ENCODE data around the gene KCNH5.

Gene KCNH5

DNA sequence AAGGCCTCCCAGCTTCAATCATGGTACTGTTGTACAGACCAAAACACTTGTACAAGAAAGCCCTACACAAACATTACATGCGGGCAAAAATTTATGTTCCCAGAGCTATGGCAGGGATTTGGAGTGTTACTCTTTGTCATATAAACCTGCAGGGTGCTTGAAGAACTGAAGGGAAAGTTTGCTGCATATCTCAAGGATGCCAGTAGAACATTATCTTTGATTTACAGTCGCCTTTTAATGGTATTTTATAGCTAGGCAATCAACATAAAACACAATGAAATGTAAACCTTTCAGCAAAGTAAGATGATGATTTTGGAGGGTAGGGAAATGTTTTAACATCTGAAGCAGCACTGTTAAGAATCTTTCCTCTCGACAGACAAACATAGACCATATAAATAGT lies 305.6 kb downstream of the KCNH5 start:
- DNase-seq (ENCODE audit: low read depth): no peak

DNA sequence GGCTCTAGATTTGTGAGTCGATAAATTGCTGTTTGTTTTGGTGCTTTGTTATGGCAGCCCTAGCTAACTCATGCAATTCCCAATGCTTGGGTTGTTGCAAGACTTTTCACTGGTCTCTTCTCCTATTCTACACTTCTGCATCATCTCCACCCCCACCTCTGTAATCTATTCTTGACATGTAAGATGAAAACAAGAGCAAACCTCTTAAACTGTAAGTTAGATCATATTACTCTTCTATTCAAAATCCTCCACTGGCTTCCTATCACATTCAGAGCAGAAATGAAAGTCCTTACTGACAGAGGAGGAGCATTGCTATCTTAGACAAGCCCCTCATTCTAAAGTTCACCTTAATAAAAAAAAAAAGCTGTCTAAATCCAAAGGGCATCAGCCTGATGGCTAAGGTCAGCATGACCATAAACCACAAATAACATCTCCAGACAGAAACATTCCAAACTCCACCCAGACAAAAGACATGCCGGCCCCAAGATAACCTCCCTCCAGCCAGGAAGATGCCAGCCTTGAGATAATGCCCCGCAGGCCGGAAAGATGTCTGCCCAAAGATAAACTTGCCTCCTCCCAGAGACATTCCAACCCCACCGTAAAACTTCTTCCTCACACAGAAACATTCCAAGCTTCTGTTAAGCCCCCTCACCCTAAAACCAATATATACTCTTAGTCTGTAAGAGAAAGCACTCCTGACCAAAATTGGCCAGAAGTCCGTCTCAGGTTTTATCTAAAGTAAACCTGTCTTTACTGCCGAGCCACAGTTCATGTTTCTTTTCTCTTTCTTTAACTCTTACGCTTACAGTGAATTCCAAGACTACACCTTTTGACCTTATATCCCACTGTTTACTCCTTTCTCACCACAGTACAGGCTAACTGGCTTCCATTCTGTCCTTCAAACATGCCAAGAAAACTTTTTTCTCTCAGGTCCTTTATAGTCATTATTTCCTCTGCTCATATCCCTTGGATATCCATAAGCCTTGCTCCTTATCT lies 308.9 kb downstream of the KCNH5 start:
- DNase-seq (ENCODE audit: low read depth): no peak

DNA sequence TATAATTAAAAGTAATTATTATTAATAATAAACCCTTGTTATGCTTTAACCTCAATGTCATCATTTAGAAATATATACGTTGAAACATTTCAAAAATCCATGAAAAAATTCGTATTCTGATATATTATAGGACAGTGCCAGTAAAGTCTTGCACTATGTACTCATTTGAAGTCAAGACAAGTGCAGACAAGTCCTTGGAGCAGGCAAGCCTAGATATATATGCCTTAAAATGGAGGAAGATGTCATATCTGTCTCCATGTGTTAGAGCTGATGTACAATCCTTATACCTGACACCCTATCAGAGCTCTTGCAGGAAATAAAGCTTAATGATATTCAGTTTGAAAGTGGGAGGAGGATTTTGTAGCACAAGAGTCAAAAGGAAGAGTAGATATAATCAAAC lies 310.4 kb downstream of the KCNH5 start:
- DNase-seq (ENCODE audit: low read depth): no peak

DNA sequence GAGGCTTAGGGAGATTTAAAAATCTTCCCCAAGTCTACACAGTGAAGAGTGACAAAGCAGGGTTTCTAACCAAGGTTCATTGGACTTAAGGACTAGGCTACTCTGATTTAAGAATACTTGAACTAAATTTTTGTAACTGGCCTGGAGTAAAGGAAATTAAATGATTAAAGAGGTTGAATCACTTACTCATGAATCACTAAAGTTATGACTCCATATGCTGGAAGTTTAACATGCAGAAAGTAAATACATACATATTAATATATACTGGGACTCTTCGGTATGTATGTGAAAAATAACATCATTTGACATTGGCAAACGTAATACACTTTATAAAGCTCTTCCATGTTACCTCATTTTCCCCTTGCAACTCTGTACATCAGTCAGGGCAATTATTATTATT lies 322.9 kb downstream of the KCNH5 start:
- DNase-seq (ENCODE audit: low read depth): no peak

DNA sequence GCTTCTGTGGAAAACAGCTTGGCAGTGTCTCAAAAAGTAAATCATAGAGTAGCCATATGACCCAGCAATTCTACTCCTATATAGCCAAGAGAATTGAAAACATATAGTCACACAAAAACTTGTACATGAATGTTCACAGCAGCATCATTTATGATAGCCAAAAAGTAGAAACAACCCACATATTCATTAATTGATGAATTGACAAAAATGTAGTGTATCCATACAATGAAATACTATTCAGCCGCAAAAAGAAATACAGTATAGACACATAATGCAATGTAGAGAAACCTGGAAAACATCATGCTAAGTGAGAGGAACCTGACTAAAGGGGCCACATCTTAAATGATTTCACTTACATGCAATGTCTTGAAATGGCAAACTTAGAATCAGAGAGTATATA lies 326.6 kb downstream of the KCNH5 start:
- DNase-seq (ENCODE audit: low read depth): no peak

DNA sequence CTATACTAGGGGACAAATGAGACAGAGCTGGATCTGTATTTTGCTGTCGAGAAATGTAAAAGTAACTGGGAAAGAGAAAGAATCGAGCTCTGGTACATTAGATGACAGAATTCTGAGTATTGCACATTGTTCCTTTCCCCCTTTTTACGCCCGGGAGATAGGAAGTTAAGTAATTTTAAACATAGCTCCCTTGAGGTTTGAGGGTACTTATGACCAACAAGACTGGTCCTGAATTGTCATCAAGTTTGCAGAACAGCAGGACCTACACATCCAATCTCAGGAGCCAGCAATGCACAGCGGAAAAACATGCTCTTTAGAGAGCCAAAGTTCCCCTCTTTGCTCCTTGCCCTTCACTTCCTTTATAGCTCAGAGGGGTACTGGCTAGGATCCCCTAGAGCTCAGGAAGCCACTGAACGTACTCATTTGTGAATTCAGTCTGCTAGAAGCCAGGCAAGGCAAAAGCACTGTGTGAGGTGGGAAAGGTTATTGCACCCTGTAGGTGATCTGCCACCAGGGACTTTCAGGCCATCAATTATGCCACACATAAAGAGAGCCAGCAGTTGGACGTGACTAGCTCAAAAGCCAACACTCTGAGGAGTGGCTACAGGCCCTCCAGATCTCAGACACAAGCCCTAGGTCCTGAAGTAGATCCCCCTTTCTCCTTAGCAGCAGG lies 333.8 kb downstream of the KCNH5 start:
- no peak for DNase-seq (ENCODE audit: low read depth)

DNA sequence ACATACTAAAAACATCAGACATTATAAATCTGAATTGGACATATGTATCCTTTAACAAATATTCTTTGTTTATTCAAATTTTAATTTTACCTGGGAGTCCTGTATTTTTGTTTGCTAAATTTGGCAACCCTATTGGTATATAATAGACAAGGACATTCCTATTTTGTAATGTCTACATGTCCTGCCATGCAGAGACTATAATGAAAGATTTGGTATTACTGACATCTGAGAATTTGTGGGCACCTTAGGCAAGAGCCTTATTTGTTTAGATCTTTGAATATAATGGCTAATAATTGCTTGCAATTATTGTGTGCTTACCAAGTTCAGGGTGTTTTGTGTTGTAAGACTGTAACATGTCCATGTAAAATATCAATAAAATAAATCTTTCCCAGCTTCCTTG lies 334.4 kb downstream of the KCNH5 start:
- no peak for DNase-seq (ENCODE audit: low read depth)

DNA sequence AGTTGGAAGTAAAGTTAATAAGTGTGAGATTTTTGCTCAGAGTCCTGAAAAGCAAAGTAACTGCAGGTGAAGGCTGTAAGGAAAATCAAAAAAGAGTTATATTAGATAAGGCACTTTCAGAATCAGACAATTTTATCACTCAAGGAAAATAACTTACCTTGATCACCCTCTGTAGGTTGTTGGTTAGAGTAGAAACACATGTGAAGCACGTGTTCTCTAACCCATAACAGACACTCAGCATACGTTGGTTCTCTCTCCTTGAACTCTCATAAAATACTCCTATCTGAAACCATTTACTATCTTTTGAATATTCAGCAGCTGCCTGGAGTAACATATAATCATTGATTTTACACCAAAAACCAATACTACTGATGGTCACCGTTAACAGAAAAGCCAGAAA lies 335.5 kb downstream of the KCNH5 start:
- DNase-seq (ENCODE audit: low read depth): no peak

DNA sequence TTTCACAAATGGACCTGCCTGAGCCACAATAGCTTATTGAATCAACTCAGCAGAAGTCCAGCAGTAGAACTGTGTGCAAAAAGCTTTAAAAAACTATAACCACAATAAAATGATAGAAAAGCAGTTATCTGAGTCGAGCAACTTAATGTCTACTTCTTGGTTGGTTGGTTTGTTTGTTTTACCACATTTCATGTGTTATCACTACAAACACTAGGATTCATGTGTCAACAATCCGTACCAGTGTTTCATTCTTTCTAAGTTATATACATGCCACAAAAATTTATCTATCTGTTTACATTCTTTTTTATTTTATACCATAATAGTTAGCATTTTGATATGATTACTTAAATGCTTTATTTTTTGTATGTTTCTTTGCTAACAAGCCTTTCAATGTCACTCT lies 339.0 kb downstream of the KCNH5 start:
- no peak for DNase-seq (ENCODE audit: low read depth)

DNA sequence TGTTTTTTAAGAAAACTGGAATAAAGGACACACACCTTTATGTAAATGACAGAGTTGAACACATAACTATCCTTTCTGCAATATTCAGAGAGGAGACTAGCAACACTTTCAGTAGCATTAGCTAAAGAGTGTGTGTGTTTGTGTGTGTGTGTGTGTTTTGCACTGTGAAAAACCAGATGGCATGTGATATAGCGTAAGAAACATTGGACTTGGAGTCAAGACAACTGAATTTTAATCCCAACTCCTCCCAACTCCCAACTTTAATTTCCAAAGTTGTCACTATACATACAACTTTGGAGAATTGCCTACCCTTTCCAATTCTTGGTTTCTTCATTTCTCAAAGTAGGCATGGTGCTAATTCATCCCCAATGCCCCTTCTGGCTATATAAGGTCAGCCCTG lies 347.8 kb downstream of the KCNH5 start:
- DNase-seq (ENCODE audit: low read depth): no peak

DNA sequence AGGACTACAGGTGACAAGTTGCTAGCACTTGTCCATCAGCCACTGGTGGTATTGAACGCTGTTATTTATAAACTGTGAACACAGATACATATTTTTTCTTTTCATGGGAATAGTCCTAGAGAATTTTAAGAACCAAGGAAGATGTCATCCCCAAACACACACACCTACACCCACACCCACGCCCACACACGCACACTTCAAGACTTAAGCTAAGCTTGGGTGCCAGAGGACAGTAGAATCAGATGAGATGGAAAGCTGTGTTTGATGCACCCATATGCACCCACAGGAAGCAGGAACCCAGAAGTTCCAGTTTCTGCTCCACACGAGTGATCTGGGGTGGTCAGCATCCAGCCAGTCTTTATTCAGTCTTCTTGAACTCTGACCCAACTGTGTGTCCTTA lies 348.3 kb downstream of the KCNH5 start:
- no peak for DNase-seq (ENCODE audit: low read depth)

DNA sequence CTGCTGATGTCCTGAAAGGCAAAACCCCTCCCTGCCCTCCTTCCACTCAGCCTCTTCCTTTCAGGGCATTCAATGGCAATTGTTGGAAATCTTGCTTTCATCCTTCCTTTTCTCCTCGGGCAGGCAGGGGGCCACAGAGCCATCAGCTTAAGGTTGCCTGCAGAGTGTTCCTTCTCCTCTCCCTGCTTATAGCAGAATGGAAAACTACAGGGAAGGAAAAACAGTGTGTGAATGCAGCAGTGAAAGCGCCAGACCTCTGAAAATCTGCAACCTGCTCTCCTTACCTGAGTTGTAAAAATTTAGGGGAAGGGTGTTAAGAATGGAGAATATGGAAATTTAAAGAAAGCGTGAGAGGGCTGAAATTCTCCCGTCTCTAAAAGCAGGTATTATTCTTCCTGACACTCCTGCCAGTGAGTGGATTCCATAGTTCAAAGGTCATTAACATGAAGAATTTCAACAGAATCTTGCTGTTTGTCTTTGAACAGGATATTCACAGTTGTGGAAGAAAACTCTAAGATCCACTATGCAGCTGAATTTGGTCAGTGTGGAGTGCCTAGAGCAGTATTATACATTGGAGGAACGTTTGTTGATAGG lies 348.8 kb downstream of the KCNH5 start:
- no peak for DNase-seq (ENCODE audit: low read depth)

DNA sequence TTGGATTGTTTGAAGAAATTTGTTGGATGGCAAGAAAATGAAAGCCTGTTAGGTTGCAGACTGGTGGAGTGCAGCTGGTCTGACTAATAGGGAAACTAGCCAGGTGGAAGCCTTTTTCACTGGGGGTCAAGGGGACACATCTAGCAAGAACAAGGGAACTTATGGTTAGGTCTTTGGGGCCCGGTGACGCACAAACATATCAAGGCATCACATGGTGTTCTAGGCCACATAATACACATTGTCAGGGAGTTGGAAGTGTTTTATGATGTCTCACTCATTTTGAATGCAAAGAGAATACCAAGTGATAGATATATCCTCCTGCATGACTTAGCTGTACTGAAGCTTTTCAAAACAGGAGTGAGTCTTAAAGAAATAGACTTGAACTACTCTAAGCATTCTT lies 351.2 kb downstream of the KCNH5 start:
- no peak for DNase-seq (ENCODE audit: low read depth)

DNA sequence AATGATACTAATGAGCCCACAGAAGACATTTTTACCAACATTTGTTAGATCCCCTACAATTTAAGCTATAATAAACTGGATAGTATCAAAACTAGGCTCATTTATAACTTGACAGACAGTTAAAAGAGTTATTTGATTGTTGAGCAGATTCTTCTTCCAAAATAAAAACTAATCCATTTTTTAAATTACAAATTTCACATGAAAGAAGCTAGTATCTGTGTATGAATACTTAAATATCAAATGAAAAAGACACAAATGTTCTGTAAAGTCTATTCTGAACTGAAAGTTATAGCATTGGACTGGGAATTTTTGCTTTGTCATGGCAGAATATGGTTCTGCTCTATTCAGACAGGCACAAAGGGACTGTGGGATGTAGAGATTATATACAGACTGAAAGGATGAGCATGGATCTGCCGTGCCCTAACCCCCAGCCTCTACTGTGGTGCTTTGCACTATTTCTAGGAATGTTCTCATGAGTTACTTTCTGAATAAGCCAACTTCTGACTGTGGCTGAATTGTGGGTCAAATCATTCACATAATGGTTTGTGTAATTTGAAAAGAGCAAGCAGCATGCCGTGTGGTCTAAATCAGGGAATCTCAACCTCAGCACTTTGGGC lies 352.7 kb downstream of the KCNH5 start:
- no peak for DNase-seq (ENCODE audit: low read depth)

DNA sequence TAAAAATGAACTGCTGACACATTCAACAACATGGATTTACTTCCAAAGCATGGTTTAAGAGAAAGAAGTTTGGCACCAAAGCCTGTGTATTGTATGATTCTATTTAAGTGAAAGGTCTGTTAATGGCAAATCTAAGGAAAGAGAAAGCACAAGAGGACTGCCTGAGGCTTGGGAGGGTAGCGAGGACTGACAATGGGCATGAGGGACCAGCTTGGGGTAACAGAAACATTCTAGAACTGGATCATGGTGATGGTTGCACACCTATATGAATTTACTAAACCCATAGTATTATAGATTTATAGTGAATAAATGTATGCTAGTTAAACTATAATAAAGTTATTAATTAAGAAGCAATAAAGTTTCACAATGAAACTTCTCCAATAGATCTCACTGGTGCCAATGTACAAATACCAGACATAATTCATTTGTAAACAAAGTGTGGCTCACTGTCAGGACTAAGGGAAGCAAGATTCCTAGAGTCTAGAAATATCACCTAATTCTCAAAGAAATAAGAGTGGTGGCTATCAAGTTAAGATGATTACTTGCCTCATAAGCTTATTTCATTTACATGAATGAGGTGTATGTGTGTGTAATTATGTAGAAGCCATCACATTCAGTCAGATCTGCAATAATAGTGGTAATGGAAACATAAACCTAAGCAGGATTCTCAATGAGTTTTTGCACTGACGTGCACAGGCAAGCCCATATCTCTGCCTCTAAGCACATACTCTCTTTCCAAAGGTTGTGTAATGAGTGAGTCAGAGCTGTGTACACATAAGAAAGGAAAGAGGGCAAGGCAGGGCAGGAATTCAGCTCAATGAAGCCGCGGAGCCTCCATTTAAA lies 353.4 kb downstream of the KCNH5 start:
- DNase-seq (ENCODE audit: low read depth): no peak

DNA sequence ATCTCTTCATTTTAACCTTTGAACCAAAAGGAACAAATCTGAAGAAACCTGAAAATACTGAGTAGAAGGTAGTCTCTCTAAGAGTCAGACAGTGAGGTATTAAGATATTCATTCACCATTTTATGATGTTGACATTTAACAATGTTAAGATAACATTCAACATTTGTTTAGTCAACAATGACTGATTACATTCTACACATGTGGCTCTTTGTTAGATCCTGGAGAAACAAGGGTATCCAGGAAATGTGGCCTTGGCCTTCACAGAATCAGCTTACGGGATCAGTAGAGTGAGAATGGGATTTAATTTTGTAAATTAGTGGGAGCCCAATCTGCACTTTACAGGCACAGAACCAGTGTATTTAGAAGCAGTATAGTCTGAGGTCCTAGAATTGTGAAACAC lies 355.5 kb downstream of the KCNH5 start:
- DNase-seq (ENCODE audit: low read depth): no peak

DNA sequence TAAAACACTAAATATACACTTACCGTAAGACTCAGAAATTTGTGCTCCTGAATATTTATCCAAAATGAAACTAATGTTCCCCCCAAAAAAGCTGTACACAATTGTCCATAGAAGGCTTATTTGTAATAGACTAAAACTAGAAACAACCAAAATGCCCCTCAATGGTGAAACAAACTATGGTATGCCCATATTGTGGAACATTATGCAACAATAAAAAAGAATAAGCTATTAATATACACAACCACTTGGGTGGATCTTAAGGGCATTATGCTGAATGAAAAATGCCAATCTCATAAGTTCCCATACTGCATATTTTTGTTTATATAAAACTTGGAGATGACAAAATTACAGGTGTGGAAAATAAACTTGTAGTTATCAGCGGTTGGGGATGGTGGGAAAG lies 357.4 kb downstream of the KCNH5 start:
- no peak for DNase-seq (ENCODE audit: low read depth)

DNA sequence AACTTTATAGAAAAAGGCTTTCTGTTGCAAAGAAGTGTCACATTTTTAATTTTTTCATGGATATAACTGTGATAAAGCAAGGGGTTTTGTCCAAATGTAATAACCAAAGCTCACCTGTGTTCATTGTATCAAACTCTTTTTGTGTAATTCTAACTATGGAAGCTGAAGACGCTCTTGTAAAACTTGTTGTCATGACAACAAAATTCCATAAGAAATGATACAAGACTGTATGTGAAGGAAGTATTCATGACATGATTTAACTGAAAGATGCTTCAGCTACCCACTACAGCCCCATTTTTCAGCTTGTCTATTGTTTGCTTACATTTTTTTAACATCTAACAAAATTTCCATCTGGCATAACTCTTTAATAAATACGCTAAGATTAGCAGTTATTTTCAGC lies 360.9 kb downstream of the KCNH5 start:
- DNase-seq (ENCODE audit: low read depth): no peak

DNA sequence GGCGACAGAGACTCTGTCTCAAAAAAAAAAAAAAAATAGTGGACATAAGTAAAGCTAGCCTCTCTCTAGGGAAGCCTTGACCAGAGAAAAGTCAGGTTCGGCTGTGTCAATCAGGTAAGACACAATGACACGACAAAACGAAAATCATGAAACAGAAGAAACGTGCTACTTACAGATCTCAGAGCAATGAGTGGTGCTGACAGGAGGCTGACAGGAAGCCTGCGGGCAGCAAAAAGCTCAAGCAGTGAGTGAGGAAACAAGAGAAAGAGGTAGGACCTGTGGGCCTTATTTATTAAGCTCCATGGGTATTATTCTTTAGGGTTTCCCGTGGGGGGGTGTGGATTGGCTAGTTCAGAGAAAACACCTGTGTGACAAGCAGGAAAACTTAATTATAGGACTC lies 363.1 kb downstream of the KCNH5 start:
- no peak for DNase-seq (ENCODE audit: low read depth)

DNA sequence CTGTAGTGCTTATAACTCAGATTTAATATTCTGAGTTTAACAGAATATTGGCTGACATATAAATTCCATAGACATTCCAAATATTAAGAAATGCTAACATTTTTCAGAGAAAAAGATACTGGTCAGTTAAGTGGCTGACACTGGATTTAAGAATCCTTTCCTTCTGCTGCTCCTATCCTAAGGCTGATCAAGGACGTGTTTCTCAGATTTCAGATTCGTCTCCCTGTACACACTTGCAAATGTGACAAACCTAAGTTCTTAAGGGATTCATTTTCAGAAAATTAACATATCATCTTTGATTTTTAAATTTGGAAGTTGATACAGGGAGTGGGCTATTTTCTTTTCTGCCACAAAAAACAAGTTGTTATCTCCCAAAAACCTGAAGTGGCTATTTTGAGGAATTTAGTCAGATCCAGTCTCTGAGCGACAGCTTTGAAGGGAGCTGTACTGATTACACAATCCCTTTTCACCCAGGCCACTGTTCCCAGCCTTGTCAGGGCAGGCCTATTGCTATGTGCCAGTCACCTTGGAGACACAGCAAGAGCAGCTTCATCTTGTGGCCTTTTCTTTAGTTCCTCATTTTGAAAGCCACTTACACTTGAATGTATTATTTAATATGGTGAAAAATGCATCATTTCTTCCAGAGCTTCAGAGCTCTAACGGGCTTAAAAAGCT lies 370.6 kb downstream of the KCNH5 start:
- DNase-seq (ENCODE audit: low read depth): no peak

Data from T follicular helper cell (primary cell).